Mesothelial cell of epicardium (in vitro differentiated cells): ENCODE data around the gene SMAGP. TPM values are rescaled to one million over a fixed set of nuclear protein-coding genes. Genes with fewer than 3 reads are reported as not detected.
A peak's percentile ranks its signal among the peaks of the same experiment; 100 is the strongest.
"Not testable (repeated sequence)": the region's sequence is repeated elsewhere in the genome, so short reads cannot be mapped to it uniquely, and the experiment has no call there.

Source experiments
- DNase-seq, 2 experiments: peaks; one replicate each; pipeline ENCODE4 v3.0.0; 2021; ENCODE audit warnings: low spot score in 2 of 2; ENCODE audit not compliant: unreplicated experiment in 2 of 2
- H3K27ac Mint-ChIP-seq: 2 replicates; pipeline ENCODE4 v1.8.0; 2021; ENCODE audit warnings: mixed read lengths
- H3K27me3 Mint-ChIP-seq: 2 replicates; pipeline ENCODE4 v1.8.0; 2021; ENCODE audit warnings: low read depth, mixed read lengths
- H3K36me3 Mint-ChIP-seq: 2 replicates; pipeline ENCODE4 v1.8.0; 2021; ENCODE audit warnings: mixed read lengths
- H3K4me1 Mint-ChIP-seq: 2 replicates; pipeline ENCODE4 v1.8.0; 2021; ENCODE audit warnings: mixed read lengths
- H3K4me3 Mint-ChIP-seq: 2 replicates; pipeline ENCODE4 v1.8.0; 2021; ENCODE audit warnings: mild to moderate bottlenecking, moderate library complexity, mixed read lengths
- H3K9me3 Mint-ChIP-seq: 2 replicates; pipeline ENCODE4 v1.8.0; 2021; ENCODE audit warnings: mixed read lengths
- total RNA-seq: library from RNA; stranded (reverse); gene quantifications from 3 replicates; pipeline ENCODE4 v1.2.1, GENCODE V29; 2021
- TF ChIP-seq, protein P1 (sequence below): fragments of 200-600 bp; sonication (generic); IDR thresholded peaks from one replicate; pipeline ENCODE4 v1.5.0; 2021; ENCODE audit warnings: antibody characterized with exemption; ENCODE audit not compliant: unreplicated experiment

SMAGP gene
- total RNA-seq, 1 donor from 2014 or later, result 21.5 TPM

DNA sequence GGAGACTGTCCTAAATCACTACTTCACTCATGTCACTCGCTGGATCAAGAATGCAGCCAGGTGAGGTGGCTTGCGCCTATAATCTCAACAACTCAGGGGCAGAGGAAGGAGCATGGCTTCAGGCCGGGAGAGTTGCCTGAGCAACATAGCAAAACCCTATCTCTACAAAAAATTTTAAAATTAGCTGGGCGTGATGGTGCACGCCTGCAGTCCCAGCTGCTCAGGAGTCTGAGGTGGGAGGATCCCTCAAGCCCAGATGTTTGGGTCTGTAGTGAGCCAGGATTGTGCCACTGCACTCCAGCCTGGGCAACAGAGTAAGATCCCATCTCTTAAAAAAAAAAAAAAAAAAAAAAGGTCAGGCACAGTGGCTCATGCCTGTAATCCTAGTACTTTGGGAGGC, 5.9 kb downstream of the SMAGP start:
- Mint-ChIP-seq H3K27me3 (no peaks in the 10 kb centered on the region), H3K4me3 (no peak overlapping the region), H3K27ac (peak overlapping the region; percentile 86), H3K9me3 (no peaks in the 10 kb centered on the region), H3K4me1 (peaks cover 20% of the 10 kb centered on the region), H3K36me3 (peaks cover 7% of the 10 kb centered on the region)
- no peak for DNase-seq
- TF ChIP-seq, protein P1, sequence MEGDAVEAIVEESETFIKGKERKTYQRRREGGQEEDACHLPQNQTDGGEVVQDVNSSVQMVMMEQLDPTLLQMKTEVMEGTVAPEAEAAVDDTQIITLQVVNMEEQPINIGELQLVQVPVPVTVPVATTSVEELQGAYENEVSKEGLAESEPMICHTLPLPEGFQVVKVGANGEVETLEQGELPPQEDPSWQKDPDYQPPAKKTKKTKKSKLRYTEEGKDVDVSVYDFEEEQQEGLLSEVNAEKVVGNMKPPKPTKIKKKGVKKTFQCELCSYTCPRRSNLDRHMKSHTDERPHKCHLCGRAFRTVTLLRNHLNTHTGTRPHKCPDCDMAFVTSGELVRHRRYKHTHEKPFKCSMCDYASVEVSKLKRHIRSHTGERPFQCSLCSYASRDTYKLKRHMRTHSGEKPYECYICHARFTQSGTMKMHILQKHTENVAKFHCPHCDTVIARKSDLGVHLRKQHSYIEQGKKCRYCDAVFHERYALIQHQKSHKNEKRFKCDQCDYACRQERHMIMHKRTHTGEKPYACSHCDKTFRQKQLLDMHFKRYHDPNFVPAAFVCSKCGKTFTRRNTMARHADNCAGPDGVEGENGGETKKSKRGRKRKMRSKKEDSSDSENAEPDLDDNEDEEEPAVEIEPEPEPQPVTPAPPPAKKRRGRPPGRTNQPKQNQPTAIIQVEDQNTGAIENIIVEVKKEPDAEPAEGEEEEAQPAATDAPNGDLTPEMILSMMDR, result no peak

DNA sequence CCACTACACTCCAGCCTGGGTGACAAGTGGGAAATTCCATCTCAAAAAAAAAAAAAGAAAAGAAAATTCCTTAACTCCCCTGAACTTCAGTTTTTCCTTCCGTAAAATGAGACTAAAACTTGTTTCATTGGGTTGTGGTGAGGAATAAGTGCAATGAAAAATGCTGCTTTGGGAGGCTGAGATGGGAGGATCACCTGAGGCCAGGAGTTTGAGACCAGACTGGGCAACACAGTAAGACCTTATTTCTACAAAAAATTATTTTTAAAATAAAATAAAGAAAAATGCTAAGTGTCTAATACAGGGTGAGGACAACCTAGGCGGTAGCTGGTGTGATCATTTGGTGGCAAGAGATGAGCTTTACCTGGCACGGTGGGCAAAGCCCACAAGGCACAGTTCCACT, 6.9 kb downstream of the SMAGP start:
- no peak overlapping the region for H3K27ac Mint-ChIP-seq
- no peaks in the 10 kb centered on the region for H3K27me3 Mint-ChIP-seq
- no peak overlapping the region for H3K4me3 Mint-ChIP-seq
- no peaks in the 10 kb centered on the region for H3K9me3 Mint-ChIP-seq
- peaks cover 14% of the 10 kb centered on the region for H3K4me1 Mint-ChIP-seq
- no peak for DNase-seq
- TF ChIP-seq, protein P1, result no peak
- H3K36me3 Mint-ChIP-seq, result peaks cover 7% of the 10 kb centered on the region

DNA sequence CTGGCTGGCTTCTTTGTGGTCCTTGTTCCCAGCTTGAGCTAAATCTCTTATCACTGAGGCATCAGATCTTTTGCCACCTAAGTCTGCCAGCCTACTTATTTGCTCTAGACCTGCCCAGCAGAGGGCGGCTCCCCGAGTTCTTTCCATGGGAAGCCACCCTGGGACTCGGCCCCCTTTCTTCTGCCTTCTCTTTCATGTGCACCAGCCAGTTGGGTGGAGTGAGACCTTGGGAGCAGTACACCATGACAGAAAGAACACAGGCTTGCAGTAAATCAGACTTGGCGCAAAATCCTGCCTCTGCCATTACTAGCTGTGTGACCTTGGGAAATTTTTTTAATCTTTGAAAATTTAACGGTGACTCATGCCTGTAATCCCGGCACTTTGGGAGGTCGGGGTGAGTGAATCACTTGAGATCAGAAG, 7.4 kb downstream of the SMAGP start:
- Mint-ChIP-seq H3K9me3 (no peaks in the 10 kb centered on the region), H3K36me3 (peaks cover 7% of the 10 kb centered on the region), H3K4me3 (no peak overlapping the region), H3K27me3 (no peaks in the 10 kb centered on the region), H3K4me1 (peaks cover 8% of the 10 kb centered on the region), H3K27ac (no peak overlapping the region)
- TF ChIP-seq, protein P1, result no peak
- no peak for DNase-seq

DNA sequence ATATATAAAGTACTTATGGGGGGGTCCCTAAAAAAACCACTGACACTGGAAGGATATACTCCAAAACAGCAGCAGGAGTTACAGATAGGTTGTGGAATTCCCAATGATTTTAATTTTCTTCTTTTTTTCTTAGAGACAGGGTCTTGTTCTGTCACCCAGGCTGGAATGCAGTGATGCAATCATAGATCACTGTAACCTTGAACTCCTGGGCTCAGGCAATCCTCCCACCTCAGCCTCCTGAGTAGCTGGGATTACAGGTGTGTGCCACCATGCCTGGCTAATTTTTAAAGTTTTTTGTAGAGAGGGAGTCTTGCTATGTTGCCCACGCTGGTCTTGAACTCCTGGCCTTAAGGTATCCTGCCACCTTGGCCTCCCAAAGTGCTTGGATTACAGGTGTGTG, 10.6 kb downstream of the SMAGP start:
- H3K4me3 Mint-ChIP-seq, H3K27me3 Mint-ChIP-seq, DNase-seq, H3K9me3 Mint-ChIP-seq, H3K27ac Mint-ChIP-seq, H3K4me1 Mint-ChIP-seq, H3K36me3 Mint-ChIP-seq: not testable (repeated sequence)

DNA sequence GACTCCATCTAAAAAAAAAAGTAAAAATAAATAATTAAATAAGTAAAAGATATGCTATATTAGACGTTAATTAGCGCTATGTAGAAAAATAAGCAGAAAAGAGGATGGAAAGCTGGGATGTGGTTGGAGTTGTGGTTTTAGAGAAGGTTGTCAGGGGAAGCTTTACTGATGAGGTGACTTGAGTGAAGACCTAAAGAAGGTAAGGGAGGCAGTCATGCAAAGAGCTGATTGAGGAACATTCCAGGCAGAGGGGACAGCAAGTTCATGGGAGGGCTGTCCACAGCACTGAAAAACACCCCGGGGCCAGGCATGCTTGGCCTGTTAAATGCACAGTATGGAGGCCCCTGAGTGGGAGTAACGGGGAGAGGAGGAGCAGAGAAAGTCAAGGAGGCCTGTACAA, 15.7 kb downstream of the SMAGP start:
- H3K27ac Mint-ChIP-seq, result peak overlapping the region; percentile 83
- DNase-seq, result no peak
- TF ChIP-seq, protein P1, result no peak
- peaks cover 4% of the 10 kb centered on the region for H3K36me3 Mint-ChIP-seq
- no peaks in the 10 kb centered on the region for H3K27me3 Mint-ChIP-seq
- H3K4me1 Mint-ChIP-seq, result peaks cover 4% of the 10 kb centered on the region
- H3K4me3 Mint-ChIP-seq, result no peak overlapping the region
- H3K9me3 Mint-ChIP-seq, result no peaks in the 10 kb centered on the region

DNA sequence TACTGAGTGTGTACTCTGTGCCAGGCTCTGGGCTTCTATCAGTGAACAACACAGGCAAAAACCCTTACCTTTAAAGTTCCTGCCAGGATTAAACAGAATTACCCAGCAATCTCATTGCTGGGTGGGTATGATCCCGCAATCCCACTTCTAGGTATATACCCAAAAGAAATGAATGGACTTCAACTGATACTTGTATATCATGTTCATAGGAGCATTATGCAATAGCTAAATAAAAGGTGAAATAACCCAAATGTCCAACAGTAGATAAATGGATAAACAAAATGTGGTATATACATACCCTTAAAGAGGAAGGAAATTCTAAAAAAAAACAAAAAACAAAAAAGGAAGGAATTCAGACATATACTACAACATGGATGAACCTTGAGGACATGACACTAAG, 16.9 kb downstream of the SMAGP start:
- Mint-ChIP-seq H3K27ac (no peak overlapping the region), H3K36me3 (peaks cover 4% of the 10 kb centered on the region), H3K4me1 (peaks cover 4% of the 10 kb centered on the region), H3K4me3 (no peak overlapping the region), H3K9me3 (no peaks in the 10 kb centered on the region), H3K27me3 (no peaks in the 10 kb centered on the region)
- TF ChIP-seq, protein P1, result no peak
- DNase-seq, result no peak
